K562 (cell line): ENCODE data around the gene SHANK1. TPM values are rescaled to one million over a fixed set of nuclear protein-coding genes. Genes with fewer than 3 reads are reported as not detected.

Experiments used
- CHD1 ChIP-seq: fragments of 200-600 bp; sonication (generic); IDR thresholded peaks from one replicate; pipeline ENCODE4 v1.6.1; 2012; ENCODE audit warnings: mild to moderate bottlenecking, moderate library complexity, low read length, inconsistent platforms
- FOXA3 ChIP-seq, 2 experiments: fragments of 450-650 bp in 1 of 2; sonication (generic) in 1 of 2; formaldehyde crosslinking; IDR thresholded peaks in 1 of 2; conservative IDR thresholded peaks in 1 of 2; 2 replicates each; pipeline versions ENCODE4 v1.4.0 to v1.8.0; 2020 to 2022; ENCODE audit warnings: mild to moderate bottlenecking in 2 of 2, missing genetic modification reagents in 1 of 2
- HDAC1 ChIP-seq, 2 experiments: fragments of 450-650 bp; IDR thresholded peaks; 2 replicates each; pipeline ENCODE4 v1.6.1; 2016 to 2017; ENCODE audit warnings: inconsistent platforms in 1 of 2, mild to moderate bottlenecking in 1 of 2, moderate library complexity in 1 of 2
- KDM1A ChIP-seq, 2 experiments: fragments of 450-650 bp; IDR thresholded peaks; 2 replicates each; pipeline ENCODE4 v1.6.1; 2016; ENCODE audit warnings: mild to moderate bottlenecking in 2 of 2
- MTF1 ChIP-seq: fragments of 250-450 bp; sonication (Bioruptor Pico); IDR thresholded peaks from 2 replicates; pipeline ENCODE4 v1.9.0; 2021; ENCODE audit warnings: moderate library complexity, mild to moderate bottlenecking, inconsistent platforms, borderline replicate concordance
- NR2C2 ChIP-seq, 2 experiments: fragments of 200-800 bp in 1 of 2; sonication (Bioruptor generic) in 1 of 2; sonication (generic) in 1 of 2; formaldehyde crosslinking in 1 of 2; IDR thresholded peaks; 2 replicates each; pipeline versions ENCODE4 v1.6.1 to v1.8.0; 2016 to 2022; ENCODE audit warnings: mild to moderate bottlenecking in 1 of 2, missing compliant biosample characterization in 1 of 2, missing genetic modification characterization in 1 of 2, missing genetic modification reagents in 1 of 2
- TEAD2 ChIP-seq: fragments of 450-650 bp; IDR thresholded peaks from 2 replicates; pipeline ENCODE4 v1.6.1; 2016; ENCODE audit warnings: missing genetic modification characterization, control low read depth, missing compliant biosample characterization
- TGIF2 ChIP-seq: sonication (generic); formaldehyde crosslinking; IDR thresholded peaks from 2 replicates; pipeline ENCODE4 v1.8.1; 2022; ENCODE audit warnings: mild to moderate bottlenecking, missing genetic modification reagents, moderate library complexity
- TOE1 ChIP-seq, 2 experiments: fragments of 450-650 bp in 1 of 2; sonication (generic) in 1 of 2; formaldehyde crosslinking in 1 of 2; IDR thresholded peaks; 2 replicates each; pipeline versions ENCODE4 v1.7.1 to v1.8.0; 2016 to 2022; ENCODE audit warnings: borderline replicate concordance in 2 of 2, mild to moderate bottlenecking in 2 of 2, antibody characterized with exemption in 1 of 2, inconsistent platforms in 1 of 2, low read depth in 1 of 2, missing genetic modification reagents in 1 of 2, moderate library complexity in 1 of 2
- ZNF263 ChIP-seq: sonication (generic); formaldehyde crosslinking; IDR thresholded peaks from 2 replicates; pipeline ENCODE4 v1.8.0; 2022; ENCODE audit warnings: mild to moderate bottlenecking, missing genetic modification reagents, borderline replicate concordance
- polyA plus RNA-seq, 8 experiments: library from polyadenylated mRNA; depleted of rRNA in 4 of 8; stranded (reverse) in 5 of 8; unstranded in 3 of 8; fragments of >200 nt; fragmentation: Nextera tagmentation in 2 of 8; fragmentation: Illumina TruSeq in 1 of 8; extraction: Ambion mirVana in 2 of 8; extraction: Trizol in 1 of 8; gene quantifications; 2 replicates each; pipeline versions ENCODE4 v1.2.1 to v1.2.3, GENCODE V29; 2011 to 2014; ENCODE audit warnings: inconsistent platforms in 1 of 8, missing spikeins in 1 of 8
- total RNA-seq, 7 experiments: library from RNA; depleted of rRNA in 6 of 7; stranded (reverse); fragments of >200 nt in 6 of 7; fragmentation: Illumina TruSeq in 2 of 7; extraction: Trizol in 2 of 7; gene quantifications; 2 replicates each; pipeline versions ENCODE4 v1.2.1 to v1.2.3, GENCODE V29; 2011 to 2021; ENCODE audit warnings: low replicate concordance in 1 of 7
- TF ChIP-seq, protein P1 (sequence below): sonication (generic); formaldehyde crosslinking; IDR thresholded peaks from 2 replicates; pipeline ENCODE4 v1.8.0; 2022; ENCODE audit warnings: mild to moderate bottlenecking, missing genetic modification reagents
- TF ChIP-seq, protein P2 (sequence below): sonication (generic); formaldehyde crosslinking; IDR thresholded peaks from 2 replicates; pipeline ENCODE4 v1.8.0; 2022; ENCODE audit warnings: mild to moderate bottlenecking, missing genetic modification reagents
- TF ChIP-seq, protein P3 (sequence below): fragments of 450-650 bp; formaldehyde crosslinking; IDR thresholded peaks from 2 replicates; pipeline ENCODE4 v1.4.0; 2020; ENCODE audit warnings: mild to moderate bottlenecking, moderate library complexity

SHANK1 gene
- total and polyA plus RNA-seq, 9 of the 15 experiments (the other 6 are each of a cell fraction or from before 2014, with no cell fraction given), result 0.33 to 1.3 (median 0.55) TPM; not detected in 2

DNA sequence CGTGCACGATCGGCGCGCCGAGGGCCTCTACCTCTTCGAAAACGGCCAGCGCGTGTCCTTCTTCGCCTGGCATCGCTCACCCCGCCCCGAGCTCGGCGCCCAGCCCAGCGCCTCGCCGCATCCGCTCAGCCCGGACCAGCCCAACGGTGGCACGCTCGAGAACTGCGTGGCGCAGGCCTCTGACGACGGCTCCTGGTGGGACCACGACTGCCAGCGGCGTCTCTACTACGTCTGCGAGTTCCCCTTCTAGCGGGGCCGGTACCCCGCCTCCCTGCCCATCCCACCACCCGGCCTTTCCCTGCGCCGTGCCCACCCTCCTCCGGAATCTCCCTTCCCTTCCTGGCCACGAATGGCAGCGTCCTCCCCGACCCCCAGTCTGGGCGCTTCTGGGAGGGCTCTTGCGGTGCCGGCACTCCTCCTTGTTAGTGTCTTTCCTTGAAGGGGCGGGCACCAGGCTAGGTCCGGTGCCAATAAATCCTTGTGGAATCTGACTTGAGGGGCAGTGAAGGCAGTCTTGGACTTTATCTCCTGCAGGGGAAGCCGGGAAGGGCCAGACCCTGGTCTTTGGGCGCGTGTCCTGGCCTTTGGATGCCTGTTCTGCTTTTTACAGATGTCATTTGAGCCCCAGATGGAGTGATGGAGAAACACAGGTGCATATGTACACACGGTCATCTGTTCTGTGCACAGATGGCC, 5.8 kb upstream of the SHANK1 start (continued):
- peak; percentile 51; the same call in 1 of the 2 replicates for TF ChIP-seq TOE1 (IDR thresholded peaks at IDR 0.05; ENCODE audit: borderline replicate concordance)
- 0 out of 2 replicates have a peak, but pooled peaks have one; percentile 74 for TF ChIP-seq TOE1 (CRISPR knock-in tag; IDR thresholded peaks at IDR 0.05; ENCODE audit: borderline replicate concordance, low read depth)
- TF ChIP-seq TGIF2, result no peak
- 0 out of 4 replicates have a peak, but pooled peaks of 1 of the 2 experiments have one; percentile 22 for TF ChIP-seq FOXA3 (CRISPR knock-in tag; conservative IDR thresholded peaks at IDR 0.05 in 1 of 2, IDR thresholded peaks at IDR 0.05 in 1 of 2)
- peak; percentile 44; the same call in 1 of the 2 replicates for TF ChIP-seq ZNF263
- peak in 1 of 2 experiments; percentile 84; a peak in 2 of 4 replicates for TF ChIP-seq HDAC1 (IDR thresholded peaks at IDR 0.05)
- TF ChIP-seq, protein P1, sequence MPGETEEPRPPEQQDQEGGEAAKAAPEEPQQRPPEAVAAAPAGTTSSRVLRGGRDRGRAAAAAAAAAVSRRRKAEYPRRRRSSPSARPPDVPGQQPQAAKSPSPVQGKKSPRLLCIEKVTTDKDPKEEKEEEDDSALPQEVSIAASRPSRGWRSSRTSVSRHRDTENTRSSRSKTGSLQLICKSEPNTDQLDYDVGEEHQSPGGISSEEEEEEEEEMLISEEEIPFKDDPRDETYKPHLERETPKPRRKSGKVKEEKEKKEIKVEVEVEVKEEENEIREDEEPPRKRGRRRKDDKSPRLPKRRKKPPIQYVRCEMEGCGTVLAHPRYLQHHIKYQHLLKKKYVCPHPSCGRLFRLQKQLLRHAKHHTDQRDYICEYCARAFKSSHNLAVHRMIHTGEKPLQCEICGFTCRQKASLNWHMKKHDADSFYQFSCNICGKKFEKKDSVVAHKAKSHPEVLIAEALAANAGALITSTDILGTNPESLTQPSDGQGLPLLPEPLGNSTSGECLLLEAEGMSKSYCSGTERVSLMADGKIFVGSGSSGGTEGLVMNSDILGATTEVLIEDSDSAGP (CRISPR knock-in tag), result no peak
- TF ChIP-seq, protein P2, sequence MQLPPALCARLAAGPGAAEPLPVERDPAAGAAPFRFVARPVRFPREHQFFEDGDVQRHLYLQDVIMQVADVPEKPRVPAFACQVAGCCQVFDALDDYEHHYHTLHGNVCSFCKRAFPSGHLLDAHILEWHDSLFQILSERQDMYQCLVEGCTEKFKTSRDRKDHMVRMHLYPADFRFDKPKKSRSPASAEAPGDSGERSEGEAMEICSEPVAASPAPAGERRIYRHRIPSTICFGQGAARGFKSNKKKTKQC (CRISPR knock-in tag), result peak; percentile 25; the same call in 1 of the 2 replicates
- TF ChIP-seq CHD1, result no peak
- TF ChIP-seq, protein P3, sequence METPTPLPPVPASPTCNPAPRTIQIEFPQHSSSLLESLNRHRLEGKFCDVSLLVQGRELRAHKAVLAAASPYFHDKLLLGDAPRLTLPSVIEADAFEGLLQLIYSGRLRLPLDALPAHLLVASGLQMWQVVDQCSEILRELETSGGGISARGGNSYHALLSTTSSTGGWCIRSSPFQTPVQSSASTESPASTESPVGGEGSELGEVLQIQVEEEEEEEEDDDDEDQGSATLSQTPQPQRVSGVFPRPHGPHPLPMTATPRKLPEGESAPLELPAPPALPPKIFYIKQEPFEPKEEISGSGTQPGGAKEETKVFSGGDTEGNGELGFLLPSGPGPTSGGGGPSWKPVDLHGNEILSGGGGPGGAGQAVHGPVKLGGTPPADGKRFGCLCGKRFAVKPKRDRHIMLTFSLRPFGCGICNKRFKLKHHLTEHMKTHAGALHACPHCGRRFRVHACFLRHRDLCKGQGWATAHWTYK, result peak; percentile 48; the same call in 1 of the 2 replicates
- TF ChIP-seq KDM1A (IDR thresholded peaks at IDR 0.05), result peak in 1 of 2 experiments; percentile 43; a peak in 2 of 4 replicates
- no peak for TF ChIP-seq TEAD2
- TF ChIP-seq MTF1 (CRISPR knock-in tag), result no peak
- TF ChIP-seq NR2C2 (CRISPR knock-in tag; IDR thresholded peaks at IDR 0.05), result 0 out of 2 replicates have a peak, but pooled peaks have one; percentile 55
- TF ChIP-seq NR2C2 (tag; IDR thresholded peaks at IDR 0.05), result peak; percentile 45; the same call in 1 of the 2 replicates
